ENCODE data around the gene ZHX3. TPM values are rescaled to one million over a fixed set of nuclear protein-coding genes. Genes with fewer than 3 reads are reported as not detected.

Gene ZHX3
- total RNA-seq, 2 experiments from 2014 or later, result 11.9 to 15.0 TPM

- Mint-ChIP-seq H3K27me3 (ENCODE audit: low read depth) (no peaks in the 10 kb centered on the region), H3K4me3 (no peak overlapping the region), H3K9me3 (ENCODE audit: insufficient read depth) (no peaks in the 10 kb centered on the region), H3K36me3 (ENCODE audit: low read depth) (peaks cover 3% of the 10 kb centered on the region), H3K4me1 (ENCODE audit: low read depth) (peaks cover 30% of the 10 kb centered on the region), H3K27ac (no peak overlapping the region)
- POLR2A ChIA-PET, result no interaction called here
- ATAC-seq (no peak), DNase-seq (no peak)
- CTCF ChIA-PET, result interaction anchor here (1.0 to 7.5 kb wide), 7 partner anchors 11 to 243 kb away, joined by 3 to 84 read pairs (median 14); no protein-coding TSS in a partner anchor
Observed at GRCh38 chr20:41234546-41234945, 83.0 kb downstream of the ZHX3 start.

GRCh38 chr20:41234041-41234440, 83.5 kb downstream of the ZHX3 start:
- CTCF ChIA-PET, result interaction anchor here (1.0 to 7.5 kb wide), 10 partner anchors 10 to 243 kb away, joined by 3 to 84 read pairs (median 12); partner anchors contain the start of gene LPIN3
- Mint-ChIP-seq H3K9me3 (ENCODE audit: insufficient read depth) (no peaks in the 10 kb centered on the region), H3K36me3 (ENCODE audit: low read depth) (peaks cover 3% of the 10 kb centered on the region), H3K4me3 (no peak overlapping the region), H3K27me3 (ENCODE audit: low read depth) (no peaks in the 10 kb centered on the region), H3K27ac (no peak overlapping the region), H3K4me1 (ENCODE audit: low read depth) (peaks cover 32% of the 10 kb centered on the region)
- no peak for ATAC-seq
- no peak for DNase-seq
- POLR2A ChIA-PET, result no interaction called here

GRCh38 chr20:41232973-41233926, 84.3 kb downstream of the ZHX3 start:
- no peak for ATAC-seq
- Mint-ChIP-seq H3K27me3 (ENCODE audit: low read depth) (no peaks in the 10 kb centered on the region), H3K36me3 (ENCODE audit: low read depth) (peaks cover 3% of the 10 kb centered on the region), H3K4me1 (ENCODE audit: low read depth) (peaks cover 38% of the 10 kb centered on the region), H3K4me3 (no peak overlapping the region), H3K9me3 (ENCODE audit: insufficient read depth) (no peaks in the 10 kb centered on the region), H3K27ac (no peak overlapping the region)
- DNase-seq, result no peak
- ChIA-PET CTCF (interaction anchor here (0.8 to 7.5 kb wide), 23 partner anchors 9 to 270 kb away, joined by 3 to 84 read pairs (median 8); partner anchors contain the start of gene LPIN3), POLR2A (interaction anchor here (1.3 to 2.6 kb wide), 2 partner anchors 61 to 76 kb away, joined by 3 to 8 read pairs; no protein-coding TSS in a partner anchor)

- ChIA-PET CTCF (interaction anchor here (0.8 to 7.5 kb wide), 12 partner anchors 11 to 263 kb away, joined by 3 to 84 read pairs (median 16); partner anchors contain the start of gene LPIN3), POLR2A (interaction anchor here (1.1 to 2.6 kb wide), 2 partner anchors 74 to 96 kb away, joined by 3 to 8 read pairs; no protein-coding TSS in a partner anchor)
- ATAC-seq (no peak), DNase-seq (no peak)
- Mint-ChIP-seq H3K27ac (no peak overlapping the region), H3K4me1 (ENCODE audit: low read depth) (peaks cover 45% of the 10 kb centered on the region), H3K27me3 (ENCODE audit: low read depth) (no peaks in the 10 kb centered on the region), H3K9me3 (ENCODE audit: insufficient read depth) (no peaks in the 10 kb centered on the region), H3K4me3 (no peak overlapping the region), H3K36me3 (ENCODE audit: low read depth) (peaks cover 3% of the 10 kb centered on the region)
Observed at GRCh38 chr20:41231136-41231535, 86.4 kb downstream of the ZHX3 start.

GRCh38 chr20:41230136-41230535, 87.4 kb downstream of the ZHX3 start:
- peaks cover 45% of the 10 kb centered on the region for H3K4me1 Mint-ChIP-seq (ENCODE audit: low read depth)
- H3K36me3 Mint-ChIP-seq (ENCODE audit: low read depth), result peaks cover 3% of the 10 kb centered on the region
- no peaks in the 10 kb centered on the region for H3K9me3 Mint-ChIP-seq (ENCODE audit: insufficient read depth)
- H3K4me3 Mint-ChIP-seq, result no peak overlapping the region
- ATAC-seq, result no peak
- CTCF ChIA-PET, result interaction anchor here (7.5 kb wide), 1 partner anchor 95 kb away, joined by 84 read pairs; no protein-coding TSS in a partner anchor
- POLR2A ChIA-PET, result no interaction called here
- no peak for DNase-seq
- no peak overlapping the region for H3K27ac Mint-ChIP-seq
- no peaks in the 10 kb centered on the region for H3K27me3 Mint-ChIP-seq (ENCODE audit: low read depth)

GRCh38 chr20:41229259-41229658, 88.3 kb downstream of the ZHX3 start:
- POLR2A ChIA-PET, result no interaction called here
- H3K4me3 Mint-ChIP-seq, result no peak overlapping the region
- H3K36me3 Mint-ChIP-seq (ENCODE audit: low read depth), result peaks cover 3% of the 10 kb centered on the region

GRCh38 chr20:41228858-41229257, 88.7 kb downstream of the ZHX3 start:
- DNase-seq, result no peak
- ChIA-PET POLR2A (no interaction called here), CTCF (interaction anchor here (7.5 kb wide), 1 partner anchor 94 kb away, joined by 84 read pairs; no protein-coding TSS in a partner anchor)
- H3K27me3 Mint-ChIP-seq (ENCODE audit: low read depth), result no peaks in the 10 kb centered on the region
- no peaks in the 10 kb centered on the region for H3K9me3 Mint-ChIP-seq (ENCODE audit: insufficient read depth)
- peaks cover 3% of the 10 kb centered on the region for H3K36me3 Mint-ChIP-seq (ENCODE audit: low read depth)
- no peak for ATAC-seq
- H3K27ac Mint-ChIP-seq, result no peak overlapping the region
- peaks cover 43% of the 10 kb centered on the region for H3K4me1 Mint-ChIP-seq (ENCODE audit: low read depth)
- no peak overlapping the region for H3K4me3 Mint-ChIP-seq

More at GRCh38 chr20:41229259-41229658, 88.3 kb downstream of the ZHX3 start:
- ATAC-seq (no peak), DNase-seq (no peak)
- CTCF ChIA-PET, result interaction anchor here (7.5 kb wide), 1 partner anchor 95 kb away, joined by 84 read pairs; no protein-coding TSS in a partner anchor
- Mint-ChIP-seq H3K27ac (no peak overlapping the region), H3K9me3 (ENCODE audit: insufficient read depth) (no peaks in the 10 kb centered on the region), H3K27me3 (ENCODE audit: low read depth) (no peaks in the 10 kb centered on the region), H3K4me1 (ENCODE audit: low read depth) (peaks cover 43% of the 10 kb centered on the region)

- no peak for ATAC-seq
- ChIA-PET POLR2A (no interaction called here), CTCF (interaction anchor here (1.2 to 4.4 kb wide), 4 partner anchors 9 to 91 kb away, joined by 3 to 25 read pairs (median 4); no protein-coding TSS in a partner anchor)
- Mint-ChIP-seq H3K4me1 (ENCODE audit: low read depth) (peaks cover 21% of the 10 kb centered on the region), H3K9me3 (ENCODE audit: insufficient read depth) (no peaks in the 10 kb centered on the region), H3K27me3 (ENCODE audit: low read depth) (no peaks in the 10 kb centered on the region), H3K36me3 (ENCODE audit: low read depth) (peaks cover 3% of the 10 kb centered on the region), H3K4me3 (no peak overlapping the region), H3K27ac (no peak overlapping the region)
- DNase-seq, result no peak
Observed at GRCh38 chr20:41226426-41226825, 91.1 kb downstream of the ZHX3 start.

GRCh38 chr20:41225091-41225490, 92.4 kb downstream of the ZHX3 start:
- DNase-seq (no peak), ATAC-seq (no peak)
- CTCF ChIA-PET, result interaction anchor here (0.6 to 4.4 kb wide), 7 partner anchors 9 to 256 kb away, joined by 3 to 25 read pairs (median 4); partner anchors contain the start of gene LPIN3
- Mint-ChIP-seq H3K4me1 (ENCODE audit: low read depth) (peaks cover 15% of the 10 kb centered on the region), H3K9me3 (ENCODE audit: insufficient read depth) (no peaks in the 10 kb centered on the region), H3K4me3 (no peak overlapping the region), H3K36me3 (ENCODE audit: low read depth) (no peaks in the 10 kb centered on the region), H3K27me3 (ENCODE audit: low read depth) (no peaks in the 10 kb centered on the region), H3K27ac (no peak overlapping the region)
- POLR2A ChIA-PET, result interaction anchor here (0.6 kb wide), 1 partner anchor 253 kb away, joined by 3 read pairs; no protein-coding TSS in a partner anchor

GRCh38 chr20:41224281-41224680, 93.2 kb downstream of the ZHX3 start:
- Mint-ChIP-seq H3K4me1 (ENCODE audit: low read depth) (peaks cover 15% of the 10 kb centered on the region), H3K9me3 (ENCODE audit: insufficient read depth) (no peaks in the 10 kb centered on the region), H3K36me3 (ENCODE audit: low read depth) (no peaks in the 10 kb centered on the region), H3K27ac (no peak overlapping the region), H3K27me3 (ENCODE audit: low read depth) (no peaks in the 10 kb centered on the region), H3K4me3 (no peak overlapping the region)
- CTCF ChIA-PET, result interaction anchor here (0.7 to 4.4 kb wide), 8 partner anchors 9 to 256 kb away, joined by 3 to 25 read pairs (median 4); partner anchors contain the start of gene LPIN3
- POLR2A ChIA-PET, result interaction anchor here (0.7 kb wide), 1 partner anchor 62 kb away, joined by 3 read pairs; no protein-coding TSS in a partner anchor
- DNase-seq (no peak), ATAC-seq (no peak)

- H3K27ac Mint-ChIP-seq, result no peak overlapping the region
- no peak for DNase-seq
- no peaks in the 10 kb centered on the region for H3K36me3 Mint-ChIP-seq (ENCODE audit: low read depth)
Observed at GRCh38 chr20:41223112-41223511, 94.4 kb downstream of the ZHX3 start.

More at GRCh38 chr20:41223112-41223511, 94.4 kb downstream of the ZHX3 start:
- CTCF ChIA-PET, result interaction anchor here (2.6 to 3.4 kb wide), 2 partner anchors 11 to 254 kb away, joined by 7 to 25 read pairs; no protein-coding TSS in a partner anchor
- Mint-ChIP-seq H3K27me3 (ENCODE audit: low read depth) (no peaks in the 10 kb centered on the region), H3K4me3 (no peak overlapping the region), H3K4me1 (ENCODE audit: low read depth) (peaks cover 5% of the 10 kb centered on the region), H3K9me3 (ENCODE audit: insufficient read depth) (no peaks in the 10 kb centered on the region)
- ATAC-seq, result no peak
- POLR2A ChIA-PET, result no interaction called here
